Endothelial cell of umbilical vein (primary cell): ENCODE results near the gene PRKG1. TPM values are rescaled to one million over a fixed set of nuclear protein-coding genes. Genes with fewer than 3 reads are reported as not detected.
"Not testable (repeated sequence)": the region's sequence is repeated elsewhere in the genome, so short reads cannot be mapped to it uniquely, and the experiment has no call there.

Experiments
- BruUV-seq: library from RNA; stranded (reverse); fragments of 400-500 nt; replicated peaks from 2 replicates; lab custom pipeline; 2021; lab: Mats Ljungman, UMichigan
- CTCF ChIA-PET: fragments of 300-600, 350-600 bp; sonication (Branson Sonifier 250); formaldehyde crosslinking; loops from one replicate; lab custom pipeline; 2021; ENCODE audit warnings: antibody characterized with exemption, inconsistent platforms; lab: Charles Lee
- POLR2A ChIA-PET: fragments of 300-600, 350-600 bp; sonication (Branson Sonifier 250); formaldehyde crosslinking; loops from one replicate; lab custom pipeline; 2021; ENCODE audit warnings: antibody characterized with exemption, inconsistent platforms; lab: Charles Lee
- DNase-seq: peaks from one replicate; pipeline ENCODE4 v3.0.0-alpha.2; 2011; ENCODE audit warnings: low read depth, low spot score
- FAIRE-seq: peaks from 2 replicates; lab custom pipeline; 2011; peaks lifted over from hg19 to GRCh38; lab: Jason Lieb, UNC
- H2AFZ ChIP-seq: 2 replicates; pipeline ENCODE4 v1.6.0; 2012; ENCODE audit warnings: low read depth, low read length, control low read depth, inconsistent platforms
- H3K27ac ChIP-seq: 2 replicates; pipeline ENCODE4 v1.5.1; 2011; ENCODE audit warnings: low read depth, mild to moderate bottlenecking, control low read depth, low read length, moderate library complexity; ENCODE audit not compliant: insufficient read depth
- H3K27me3 ChIP-seq, 2 experiments: 2 replicates each; pipeline versions ENCODE4 v1.6.0 to v1.6.1; 2011; ENCODE audit warnings: low read length in 2 of 2, mixed read lengths in 1 of 2; ENCODE audit not compliant: control insufficient read depth in 2 of 2, insufficient read depth in 2 of 2
- H3K36me3 ChIP-seq, 2 experiments: 2 replicates in 1 of 2; 3 replicates in 1 of 2; pipeline ENCODE4 v1.5.1; 2011; ENCODE audit warnings: low read length in 2 of 2, mild to moderate bottlenecking in 1 of 2, moderate library complexity in 1 of 2; ENCODE audit not compliant: control insufficient read depth in 2 of 2, insufficient read depth in 2 of 2; ENCODE audit errors: extremely low read depth in 1 of 2
- H3K4me1 ChIP-seq: 3 replicates; pipeline ENCODE4 v1.5.1; 2011; ENCODE audit warnings: mild to moderate bottlenecking, low read length; ENCODE audit not compliant: control insufficient read depth, insufficient read depth; ENCODE audit errors: extremely low read depth
- H3K4me2 ChIP-seq: 2 replicates; pipeline ENCODE4 v1.6.1; 2011; ENCODE audit warnings: low read length, control low read depth, mixed read lengths; ENCODE audit not compliant: insufficient read depth
- H3K4me3 ChIP-seq, 3 experiments: fragments of 200-600 bp in 1 of 3; sonication (generic), shearing (Covaris generic) in 1 of 3; replicated peaks in 1 of 3; 2 replicates each; pipeline ENCODE4 v1.5.1; 2011 to 2016; ENCODE audit warnings: control low read depth in 3 of 3, low read length in 3 of 3, mild to moderate bottlenecking in 2 of 3, inconsistent platforms in 1 of 3, low read depth in 1 of 3, moderate library complexity in 1 of 3; ENCODE audit not compliant: insufficient read depth in 1 of 3
- H3K79me2 ChIP-seq: 2 replicates; pipeline ENCODE4 v1.6.0; 2012; ENCODE audit warnings: low read length, inconsistent platforms; ENCODE audit not compliant: control insufficient read depth, insufficient read depth
- H3K9ac ChIP-seq: replicated peaks from 2 replicates; pipeline ENCODE3; 2011; ENCODE audit warnings: low read length, control low read depth; ENCODE audit not compliant: insufficient read depth; ENCODE audit errors: extremely low read depth
- H3K9me1 ChIP-seq: replicated peaks from 3 replicates; pipeline ENCODE4 v1.6.0; 2011; ENCODE audit warnings: mild to moderate bottlenecking, low read length; ENCODE audit not compliant: control insufficient read depth, insufficient read depth; ENCODE audit errors: extremely low read depth
- H3K9me3 ChIP-seq: replicated peaks from 2 replicates; pipeline ENCODE4 v1.5.1; 2012; ENCODE audit warnings: low read length, inconsistent platforms; ENCODE audit not compliant: control insufficient read depth, insufficient read depth
- H4K20me1 ChIP-seq: replicated peaks from 2 replicates; pipeline ENCODE3; 2011; ENCODE audit warnings: mild to moderate bottlenecking, low read length; ENCODE audit not compliant: control insufficient read depth, insufficient read depth; ENCODE audit errors: extremely low read depth
- EZH2 ChIP-seq: IDR thresholded peaks from 2 replicates; pipeline ENCODE4 v1.6.1; 2012; ENCODE audit warnings: borderline replicate concordance, low read depth, mild to moderate bottlenecking, moderate library complexity, low read length, inconsistent platforms; ENCODE audit not compliant: severe bottlenecking
- FOS ChIP-seq: IDR thresholded peaks from 2 replicates; pipeline ENCODE4 v1.6.1; 2011; ENCODE audit warnings: mild to moderate bottlenecking, low read length, moderate library complexity, borderline replicate concordance; ENCODE audit not compliant: insufficient read depth
- GATA2 ChIP-seq: IDR thresholded peaks from 2 replicates; pipeline ENCODE4 v1.7.0; 2011; ENCODE audit warnings: low read depth, mild to moderate bottlenecking, moderate library complexity, mixed read lengths, low read length; ENCODE audit not compliant: insufficient read length, insufficient read depth
- JUN ChIP-seq: IDR thresholded peaks from 2 replicates; pipeline ENCODE4 v1.6.1; 2011; ENCODE audit warnings: borderline replicate concordance, low read depth; ENCODE audit not compliant: insufficient read length, insufficient read depth
- MYC ChIP-seq: IDR thresholded peaks from one replicate; pipeline ENCODE4 v1.6.1; 2011; ENCODE audit warnings: mild to moderate bottlenecking, low read depth, low read length
- POLR2A ChIP-seq: IDR thresholded peaks from 2 replicates; pipeline ENCODE4 v1.6.1; 2012; ENCODE audit warnings: low read depth, mild to moderate bottlenecking, control low read depth, low read length
- POLR2AphosphoS5 ChIP-seq: IDR thresholded peaks from 2 replicates; pipeline ENCODE4 v1.6.1; 2012; ENCODE audit warnings: low read depth, mild to moderate bottlenecking, control low read depth, low read length, moderate library complexity; ENCODE audit not compliant: insufficient read depth
- dilution Hi-C: fragments of 300-500 bp; cut with MboI; formaldehyde crosslinking; loops from one replicate; pipeline ENCODE4 v1.15.0; 2019; ENCODE audit warnings: low sequenced_read_pairs; ENCODE audit not compliant: extremely low pct_ligation_motif_present
- intact Hi-C: fragments of 100-400 bp; cut with micrococcal nuclease; formaldehyde crosslinking; loops from one replicate; pipeline ENCODE4 v1.10.0; 2022
- polyA plus RNA-seq, 4 experiments: library from polyadenylated mRNA; depleted of rRNA in 3 of 4; stranded (reverse) in 3 of 4; unstranded in 1 of 4; fragments of >200 nt; gene quantifications; 2 replicates each; pipeline versions ENCODE4 v1.2.1 to v1.2.3, GENCODE V29; 2011 to 2012; ENCODE audit warnings: missing spikeins in 1 of 4
- total RNA-seq: library from RNA; stranded (reverse); gene quantifications from 2 replicates; pipeline ENCODE4 v1.2.3, GENCODE V29; 2021
- TF ChIP-seq, protein P1 (sequence below): IDR thresholded peaks from 2 replicates; pipeline ENCODE4 v1.6.1; 2011; ENCODE audit not compliant: insufficient read depth, insufficient read length
- TF ChIP-seq, protein P2 (sequence below), 2 donors: IDR thresholded peaks; 1 replicate in 1 of 2; 2 replicates in 1 of 2; pipeline ENCODE4 v1.5.1; 2011; ENCODE audit warnings: low read length in 2 of 2, mild to moderate bottlenecking in 2 of 2, moderate library complexity in 2 of 2, control low read depth in 1 of 2, inconsistent platforms in 1 of 2, low read depth in 1 of 2; ENCODE audit not compliant: insufficient read depth in 1 of 2; ENCODE audit errors: extremely low read depth in 1 of 2

The PRKG1 gene
- total and polyA plus RNA-seq, 2 donors (not counting 3 experiments of a cell fraction or from before 2014, with no cell fraction given), result 0.01 to 0.18 TPM

DNA sequence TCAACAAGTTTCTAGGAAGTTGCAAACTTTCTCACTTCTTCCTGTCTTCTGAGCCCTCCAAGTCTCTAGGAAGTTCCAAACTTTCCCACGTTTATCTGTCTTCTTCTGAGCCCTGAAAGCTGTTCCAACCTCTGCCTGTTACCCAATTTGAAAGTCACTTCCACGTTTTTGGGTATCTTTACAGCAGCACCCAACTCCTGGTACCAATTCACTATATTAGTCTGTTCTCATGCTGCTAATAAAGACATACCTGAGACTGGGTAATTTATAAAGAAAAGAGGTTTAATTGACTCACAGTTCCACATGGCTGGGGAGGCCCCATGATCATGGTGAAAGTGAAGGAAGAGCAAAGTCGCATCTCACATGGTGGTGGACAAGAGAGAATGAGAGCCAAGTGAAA lies 381.5 kb downstream of the PRKG1 start:
- H3K4me1 ChIP-seq, dilution Hi-C loops, H3K79me2 ChIP-seq, H3K27me3 ChIP-seq, intact Hi-C loops, POLR2A ChIA-PET, H3K9ac ChIP-seq, H3K9me1 ChIP-seq, H3K4me2 ChIP-seq, CTCF ChIA-PET, DNase-seq, H3K36me3 ChIP-seq, H3K27ac ChIP-seq, H3K9me3 ChIP-seq, H4K20me1 ChIP-seq, FAIRE-seq, H3K4me3 ChIP-seq, H2AFZ ChIP-seq, BruUV-seq: not testable (repeated sequence)

DNA sequence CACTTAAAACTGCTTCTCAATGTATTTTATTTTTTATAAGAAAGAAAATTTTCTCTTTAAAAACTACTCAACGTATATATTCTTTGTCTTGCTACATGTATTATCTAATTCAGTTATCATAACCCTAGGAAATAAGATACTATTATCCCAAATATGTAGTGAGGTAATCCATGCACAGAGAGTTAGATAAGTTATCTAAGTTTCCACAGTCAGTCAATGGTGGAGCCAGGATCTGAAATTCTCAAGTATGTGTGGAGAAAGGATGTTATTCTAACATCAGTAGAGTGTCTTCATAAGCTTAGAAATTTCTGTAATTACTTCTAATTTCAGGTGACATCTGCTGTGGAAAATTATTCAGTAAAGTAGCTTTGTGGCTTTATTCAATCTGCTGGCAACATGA lies 385.2 kb downstream of the PRKG1 start:
- FAIRE-seq (no peak), DNase-seq (no peak)
- no TSS peak for BruUV-seq
- Histone ChIP-seq H2AFZ (no peak overlapping the region), H3K27ac (no peak overlapping the region), H3K9ac (no peak overlapping the region), H3K36me3 (no peaks in the 10 kb centered on the region), H3K9me3 (no peaks in the 10 kb centered on the region), H3K27me3 (no peaks in the 10 kb centered on the region), H3K4me3 (no peak overlapping the region), H3K79me2 (no peaks in the 10 kb centered on the region), H3K4me2 (no peak overlapping the region), H4K20me1 (no peaks in the 10 kb centered on the region), H3K4me1 (no peaks in the 10 kb centered on the region), H3K9me1 (no peaks in the 10 kb centered on the region)
- ChIA-PET CTCF (interaction anchor here (1.0 kb wide), 1 partner anchor 9 kb away, joined by 3 read pairs; no protein-coding TSS in a partner anchor), POLR2A (no interaction called here)
- intact Hi-C loops (no loop called here), dilution Hi-C loops (no loop called here)
- TF ChIP-seq POLR2AphosphoS5 (no peak), POLR2A (no peak), GATA2 (no peak), FOS (no peak), EZH2 (no peak), MYC (no peak), JUN (no peak)
- TF ChIP-seq, protein P1, sequence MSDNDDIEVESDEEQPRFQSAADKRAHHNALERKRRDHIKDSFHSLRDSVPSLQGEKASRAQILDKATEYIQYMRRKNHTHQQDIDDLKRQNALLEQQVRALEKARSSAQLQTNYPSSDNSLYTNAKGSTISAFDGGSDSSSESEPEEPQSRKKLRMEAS, result no peak
- TF ChIP-seq, protein P2, sequence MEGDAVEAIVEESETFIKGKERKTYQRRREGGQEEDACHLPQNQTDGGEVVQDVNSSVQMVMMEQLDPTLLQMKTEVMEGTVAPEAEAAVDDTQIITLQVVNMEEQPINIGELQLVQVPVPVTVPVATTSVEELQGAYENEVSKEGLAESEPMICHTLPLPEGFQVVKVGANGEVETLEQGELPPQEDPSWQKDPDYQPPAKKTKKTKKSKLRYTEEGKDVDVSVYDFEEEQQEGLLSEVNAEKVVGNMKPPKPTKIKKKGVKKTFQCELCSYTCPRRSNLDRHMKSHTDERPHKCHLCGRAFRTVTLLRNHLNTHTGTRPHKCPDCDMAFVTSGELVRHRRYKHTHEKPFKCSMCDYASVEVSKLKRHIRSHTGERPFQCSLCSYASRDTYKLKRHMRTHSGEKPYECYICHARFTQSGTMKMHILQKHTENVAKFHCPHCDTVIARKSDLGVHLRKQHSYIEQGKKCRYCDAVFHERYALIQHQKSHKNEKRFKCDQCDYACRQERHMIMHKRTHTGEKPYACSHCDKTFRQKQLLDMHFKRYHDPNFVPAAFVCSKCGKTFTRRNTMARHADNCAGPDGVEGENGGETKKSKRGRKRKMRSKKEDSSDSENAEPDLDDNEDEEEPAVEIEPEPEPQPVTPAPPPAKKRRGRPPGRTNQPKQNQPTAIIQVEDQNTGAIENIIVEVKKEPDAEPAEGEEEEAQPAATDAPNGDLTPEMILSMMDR (IDR thresholded peaks at IDR 0.05; ENCODE audit: extremely low read depth in 1 of 2, insufficient read depth in 1 of 2, low read depth in 1 of 2, low read length in 2 of 2), result no peak
